ENCODE results near the gene KRTAP1-1.

KRTAP1-1 gene

GRCh38 chr17:41013181-41013580 lies 28.1 kb downstream of the KRTAP1-1 start:
- TF ChIP-seq CTCF (IDR thresholded peaks at IDR 0.05; ENCODE audit: low read depth, low read length) = no peak
- no peak overlapping the region for H3K4me3 ChIP-seq (ENCODE audit: low read depth, low read length)

GRCh38 chr17:41012326-41013120 lies 28.7 kb downstream of the KRTAP1-1 start:
- TF ChIP-seq CTCF (IDR thresholded peaks at IDR 0.05; ENCODE audit: low read depth, low read length) = no peak
- H3K4me3 ChIP-seq (ENCODE audit: low read depth, low read length) = no peak overlapping the region

- no peak for TF ChIP-seq CTCF (IDR thresholded peaks at IDR 0.05; ENCODE audit: low read depth, low read length)
- no peak overlapping the region for H3K4me3 ChIP-seq (ENCODE audit: low read depth, low read length)
Measured at GRCh38 chr17:41010441-41010840, 30.8 kb downstream of the KRTAP1-1 start.

- no peak overlapping the region for H3K4me3 ChIP-seq (ENCODE audit: low read depth, low read length)
- TF ChIP-seq CTCF (IDR thresholded peaks at IDR 0.05; ENCODE audit: low read depth, low read length) = no peak
Measured at GRCh38 chr17:41009936-41010335, 31.3 kb downstream of the KRTAP1-1 start.

- no peak for TF ChIP-seq CTCF (IDR thresholded peaks at IDR 0.05; ENCODE audit: low read depth, low read length)
Measured at GRCh38 chr17:41009301-41009760, 31.9 kb downstream of the KRTAP1-1 start.

GRCh38 chr17:41008811-41009210 lies 32.4 kb downstream of the KRTAP1-1 start, which contains the start of gene KRTAP3-1:
Gene KRTAP3-1 (minus strand): TSS chr17:41009128. CDS start chr17:41009074, 54 bp downstream.
- TF ChIP-seq CTCF (IDR thresholded peaks at IDR 0.05; ENCODE audit: low read depth, low read length) = no peak

More at GRCh38 chr17:41009301-41009760, 31.9 kb downstream of the KRTAP1-1 start:
- no peak overlapping the region for H3K4me3 ChIP-seq (ENCODE audit: low read depth, low read length)

GRCh38 chr17:41004397-41004796 lies 36.9 kb downstream of the KRTAP1-1 start:
- no peak for TF ChIP-seq CTCF (IDR thresholded peaks at IDR 0.05; ENCODE audit: low read depth, low read length)
- no peak overlapping the region for H3K4me3 ChIP-seq (ENCODE audit: low read depth, low read length)

More at GRCh38 chr17:41008811-41009210, 32.4 kb downstream of the KRTAP1-1 start, which contains the start of gene KRTAP3-1:
- H3K4me3 ChIP-seq (ENCODE audit: low read depth, low read length) = no peak within 1 kb of the TSS

All from WI38 (cell line).